ENCODE measurements around the gene PPP6R2. TPM values are rescaled to one million over a fixed set of nuclear protein-coding genes. Genes with fewer than 3 reads are reported as not detected.

The PPP6R2 gene
- total RNA-seq, 1 donor from 2014 or later: 62.8 TPM

GRCh38 chr22:50317178-50317577 lies 25.9 kb upstream of the PPP6R2 start:
- Mint-ChIP-seq H3K4me3 (no peak overlapping the region), H3K9me3 (no peaks in the 10 kb centered on the region), H3K27ac (no peak overlapping the region), H3K36me3 (no peaks in the 10 kb centered on the region), H3K4me1 (ENCODE audit: unreplicated experiment) (no peaks in the 10 kb centered on the region), H3K27me3 (no peaks in the 10 kb centered on the region)
- no peak for DNase-seq (ENCODE audit: extremely low spot score, unreplicated experiment)
- no peak for TF ChIP-seq CTCF (conservative IDR thresholded peaks at IDR 0.05)

GRCh38 chr22:50317674-50318073 lies 25.5 kb upstream of the PPP6R2 start:
- H3K27me3 Mint-ChIP-seq: no peaks in the 10 kb centered on the region

GRCh38 chr22:50318356-50318697 lies 24.8 kb upstream of the PPP6R2 start:
- no peak for DNase-seq (ENCODE audit: extremely low spot score, unreplicated experiment)
- no peaks in the 10 kb centered on the region for H3K36me3 Mint-ChIP-seq
- H3K4me1 Mint-ChIP-seq (ENCODE audit: unreplicated experiment): no peaks in the 10 kb centered on the region
- H3K27me3 Mint-ChIP-seq: no peaks in the 10 kb centered on the region
- no peak for TF ChIP-seq CTCF (conservative IDR thresholded peaks at IDR 0.05)
- H3K9me3 Mint-ChIP-seq: no peaks in the 10 kb centered on the region
- no peak overlapping the region for H3K4me3 Mint-ChIP-seq
- H3K27ac Mint-ChIP-seq: no peak overlapping the region

More at GRCh38 chr22:50317674-50318073, 25.5 kb upstream of the PPP6R2 start:
- no peak for TF ChIP-seq CTCF (conservative IDR thresholded peaks at IDR 0.05)
- no peak for DNase-seq (ENCODE audit: extremely low spot score, unreplicated experiment)
- H3K4me3 Mint-ChIP-seq: no peak overlapping the region
- H3K36me3 Mint-ChIP-seq: no peaks in the 10 kb centered on the region
- H3K4me1 Mint-ChIP-seq (ENCODE audit: unreplicated experiment): no peaks in the 10 kb centered on the region
- no peaks in the 10 kb centered on the region for H3K9me3 Mint-ChIP-seq
- H3K27ac Mint-ChIP-seq: no peak overlapping the region

GRCh38 chr22:50318698-50319411 lies 24.3 kb upstream of the PPP6R2 start:
- no peaks in the 10 kb centered on the region for H3K4me1 Mint-ChIP-seq (ENCODE audit: unreplicated experiment)
- no peaks in the 10 kb centered on the region for H3K27me3 Mint-ChIP-seq
- H3K9me3 Mint-ChIP-seq: no peaks in the 10 kb centered on the region
- TF ChIP-seq CTCF (conservative IDR thresholded peaks at IDR 0.05): no peak
- no peaks in the 10 kb centered on the region for H3K36me3 Mint-ChIP-seq
- no peak for DNase-seq (ENCODE audit: extremely low spot score, unreplicated experiment)
- no peak overlapping the region for H3K4me3 Mint-ChIP-seq
- no peak overlapping the region for H3K27ac Mint-ChIP-seq

- no peak for DNase-seq (ENCODE audit: extremely low spot score, unreplicated experiment)
- no peaks in the 10 kb centered on the region for H3K27me3 Mint-ChIP-seq
- no peak overlapping the region for H3K4me3 Mint-ChIP-seq
- TF ChIP-seq CTCF (conservative IDR thresholded peaks at IDR 0.05): no peak
- H3K9me3 Mint-ChIP-seq: no peaks in the 10 kb centered on the region
- H3K36me3 Mint-ChIP-seq: no peaks in the 10 kb centered on the region
- H3K27ac Mint-ChIP-seq: no peak overlapping the region
- H3K4me1 Mint-ChIP-seq (ENCODE audit: unreplicated experiment): no peaks in the 10 kb centered on the region
Measured at GRCh38 chr22:50319503-50319951, 23.6 kb upstream of the PPP6R2 start.

All from type B pancreatic cell (in vitro differentiated cells).